Stimulated activated CD4-positive, alpha-beta T cell treated with anti-CD3 and anti-CD28 coated beads, Interleukin-1b, Interleukin-23, amount 100 ng/mL, for 24 hours (primary cell): ENCODE data around the gene ZBTB20.

Experiments used
- DNase-seq, 4 experiments: peaks; one replicate each; pipeline ENCODE4 v3.0.0-alpha.2; 2020; ENCODE audit warnings: low read depth in 4 of 4, low spot score in 1 of 4

ZBTB20 gene

GRCh38 chr3:114789803-114790202 is 357.3 kb downstream of the ZBTB20 start:
- DNase-seq, result no peak

DNA sequence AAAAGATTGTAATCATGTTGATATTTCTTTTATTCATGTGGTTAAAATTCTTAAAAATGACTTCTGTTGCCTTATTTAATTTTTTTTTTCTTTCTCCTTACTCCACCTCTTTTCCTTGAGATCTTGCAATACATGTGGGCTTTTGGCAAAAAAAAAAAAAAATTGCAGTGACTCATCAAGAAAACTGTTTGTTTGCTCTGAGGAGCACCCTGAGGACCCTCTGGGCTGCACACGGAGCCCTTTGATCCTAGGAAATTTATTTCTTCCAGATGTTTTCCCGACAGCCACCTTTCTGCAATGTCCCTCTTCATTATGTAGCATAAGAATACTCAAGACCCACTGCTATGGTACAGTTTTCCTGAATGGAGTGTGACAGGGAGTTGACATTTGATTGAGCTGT is 371.7 kb downstream of the ZBTB20 start:
- DNase-seq, result no peak

DNA sequence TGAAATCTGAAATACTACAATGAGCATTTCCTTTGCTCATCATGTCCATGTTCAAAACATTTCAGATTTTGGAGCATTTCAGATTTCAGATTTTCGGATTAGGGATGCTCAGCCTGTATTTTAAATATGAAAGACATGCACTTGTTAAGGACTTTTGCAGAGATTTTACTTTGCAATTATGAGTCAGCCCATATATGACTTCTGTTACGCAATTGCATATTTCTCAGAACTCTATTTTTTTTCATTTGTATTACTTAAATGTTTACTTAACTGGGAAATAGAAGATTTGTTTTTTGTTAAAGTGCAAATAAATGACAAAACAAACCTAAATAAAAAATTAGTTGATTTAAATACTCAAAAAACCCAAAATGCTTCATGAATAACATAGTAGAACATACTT is 376.2 kb downstream of the ZBTB20 start:
- DNase-seq, result no peak

GRCh38 chr3:114764056-114764492 is 383.0 kb downstream of the ZBTB20 start:
- no peak for DNase-seq

GRCh38 chr3:114762144-114762543 is 384.9 kb downstream of the ZBTB20 start:
- DNase-seq, result no peak

GRCh38 chr3:114760679-114761078 is 386.4 kb downstream of the ZBTB20 start:
- DNase-seq, result no peak

DNA sequence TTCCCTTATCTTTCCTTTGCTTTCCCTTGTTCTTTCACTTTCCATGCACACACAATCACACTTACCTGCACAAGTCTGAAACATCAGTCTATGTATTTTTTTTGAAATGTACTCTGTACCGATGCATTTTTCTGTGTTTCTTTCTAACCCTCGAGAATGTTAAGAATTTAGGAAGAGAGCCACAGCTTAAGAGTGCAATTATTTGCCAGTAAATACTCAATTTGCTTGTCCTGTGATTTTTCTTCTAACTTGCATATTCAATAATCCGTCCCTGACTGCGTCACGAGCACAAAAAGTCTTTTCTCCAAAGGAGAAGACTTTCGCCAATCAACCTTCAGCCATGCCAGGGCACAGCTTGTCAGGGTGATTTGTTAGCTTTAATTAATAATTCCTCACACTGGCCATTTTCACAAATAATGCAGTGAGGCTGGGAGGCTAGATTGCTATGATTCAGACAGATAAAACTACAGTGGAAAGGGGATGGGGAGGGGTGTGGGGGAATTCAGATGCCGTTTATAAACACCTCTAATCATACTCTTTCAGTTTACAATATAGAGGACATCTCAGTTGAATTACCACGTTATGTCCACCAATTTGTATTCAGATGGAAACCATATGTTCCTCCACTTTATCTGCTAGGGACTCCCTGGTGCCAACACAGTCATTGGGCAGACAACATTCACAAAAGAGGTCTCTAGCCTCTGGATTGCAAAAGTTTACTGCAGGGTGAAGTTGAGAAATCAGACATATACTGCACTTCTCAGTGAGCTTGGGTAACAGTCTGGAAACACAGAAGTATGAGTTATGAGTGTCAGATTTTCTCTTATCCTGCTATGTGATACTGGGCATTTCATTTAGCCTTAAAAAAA is 388.0 kb downstream of the ZBTB20 start:
- DNase-seq, result no peak

GRCh38 chr3:114756506-114757279 is 390.4 kb downstream of the ZBTB20 start:
- no peak for DNase-seq

DNA sequence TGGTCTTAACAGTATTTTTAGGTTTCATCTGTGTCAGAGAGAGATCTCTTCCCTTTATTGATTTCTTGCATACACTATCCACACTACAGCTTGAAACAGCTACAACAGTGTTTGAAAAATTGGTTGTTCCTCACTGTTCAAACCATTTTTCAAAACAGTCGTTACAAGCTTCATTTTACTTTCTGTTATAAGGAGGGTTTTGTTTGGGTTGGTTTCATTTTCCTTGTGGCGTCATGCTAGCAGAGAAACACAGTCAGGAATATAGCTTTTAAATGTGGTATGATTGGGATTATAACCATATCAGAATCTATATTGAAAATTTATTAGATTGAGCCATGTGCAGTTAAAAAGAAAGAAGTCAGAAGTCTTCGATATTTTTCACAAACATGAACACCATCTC is 400.6 kb downstream of the ZBTB20 start:
- DNase-seq, result no peak

DNA sequence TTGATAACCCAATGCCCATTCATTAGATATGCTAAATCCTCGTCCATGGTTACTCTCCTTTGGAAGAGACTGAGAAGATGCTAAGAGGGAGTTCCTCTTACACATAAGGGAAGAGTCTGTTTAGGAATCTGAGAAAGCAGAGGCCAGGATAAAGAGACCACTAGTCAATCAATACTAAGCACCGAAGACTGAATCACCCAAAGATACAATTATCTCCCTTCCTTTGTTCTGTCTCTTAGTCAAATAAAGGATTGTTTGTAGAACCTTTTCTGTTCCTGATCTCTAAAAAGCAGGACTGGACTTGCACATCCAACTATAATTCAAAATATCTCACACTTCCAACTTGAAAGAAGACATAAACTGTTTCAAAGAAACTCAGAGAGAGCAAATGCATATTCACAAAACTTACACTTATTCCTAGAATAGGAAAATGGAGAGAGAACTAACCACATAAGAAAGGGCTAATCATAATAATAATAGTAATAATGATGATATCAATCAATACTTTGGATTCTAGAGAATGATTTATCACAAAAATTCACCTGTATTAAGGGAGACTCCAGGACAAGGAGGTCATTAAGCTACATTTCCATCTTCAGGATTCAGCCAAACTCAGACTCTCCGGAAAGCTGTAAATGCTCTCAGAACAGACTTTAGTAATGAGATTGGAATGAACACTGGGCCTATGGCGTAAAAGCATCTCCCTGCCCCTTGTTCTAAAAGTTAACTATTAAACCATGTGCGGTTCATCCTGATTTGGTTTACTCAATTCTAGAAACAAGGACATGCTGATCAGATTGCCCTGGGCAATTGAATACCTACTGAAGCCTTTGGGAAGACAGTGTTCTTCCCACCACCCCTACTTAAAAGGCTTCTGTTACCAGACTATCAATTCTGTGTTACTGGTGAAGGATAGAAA is 401.5 kb downstream of the ZBTB20 start:
- no peak for DNase-seq

DNA sequence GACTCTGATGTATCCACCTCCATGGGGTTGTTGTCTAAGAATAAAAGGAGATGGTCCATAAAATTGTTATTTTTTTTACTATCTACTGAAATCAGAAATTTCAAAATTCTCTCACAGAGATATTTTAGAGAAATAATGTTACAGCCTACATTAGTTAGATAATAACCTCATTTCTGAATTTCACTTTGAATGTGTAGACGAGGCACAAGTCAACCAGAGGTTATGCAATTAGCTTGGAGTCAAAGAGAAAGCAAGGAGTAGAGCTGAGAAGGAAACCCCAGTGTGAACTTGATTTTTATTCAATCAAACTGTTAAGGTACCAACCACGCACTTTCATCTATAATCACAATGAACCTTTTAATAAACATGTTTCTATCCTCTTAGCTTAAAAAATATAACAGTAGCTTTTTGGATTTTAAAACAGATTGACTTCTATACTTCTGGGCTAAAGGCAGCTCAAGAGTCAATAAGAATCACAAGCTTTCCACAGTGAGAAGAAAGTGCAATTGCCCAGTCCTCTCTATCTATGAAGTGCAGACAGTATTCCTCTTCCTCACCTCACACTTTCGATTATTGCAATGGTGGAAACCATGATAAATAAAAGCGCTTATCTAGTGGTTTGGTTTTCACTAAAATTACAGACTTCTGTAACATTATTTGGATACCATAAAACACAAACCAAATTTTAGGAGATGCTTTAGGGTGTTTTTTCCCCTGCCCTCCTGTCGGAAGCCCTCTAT is 403.2 kb downstream of the ZBTB20 start:
- DNase-seq, result no peak

- no peak for DNase-seq
Measured at GRCh38 chr3:114741066-114741465, 406.0 kb downstream of the ZBTB20 start.

DNA sequence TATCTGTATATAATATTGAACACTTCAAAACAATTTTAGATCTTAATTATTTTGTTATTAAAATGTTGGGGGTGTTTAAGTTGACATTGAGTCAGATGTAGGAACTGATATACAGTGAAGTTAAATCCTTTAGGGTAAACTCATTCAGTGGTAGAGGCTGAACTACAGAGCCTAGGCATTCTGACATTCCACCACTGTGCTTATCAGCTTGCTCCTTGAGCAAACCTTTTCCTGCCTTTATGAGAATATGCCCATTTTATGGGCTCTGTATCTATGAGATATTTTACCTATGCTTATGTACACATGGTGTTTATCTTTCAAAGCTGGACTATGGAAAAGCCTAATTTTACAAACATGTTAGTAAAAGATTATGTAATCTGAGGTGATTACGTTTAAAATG is 407.5 kb downstream of the ZBTB20 start:
- DNase-seq, result no peak

DNA sequence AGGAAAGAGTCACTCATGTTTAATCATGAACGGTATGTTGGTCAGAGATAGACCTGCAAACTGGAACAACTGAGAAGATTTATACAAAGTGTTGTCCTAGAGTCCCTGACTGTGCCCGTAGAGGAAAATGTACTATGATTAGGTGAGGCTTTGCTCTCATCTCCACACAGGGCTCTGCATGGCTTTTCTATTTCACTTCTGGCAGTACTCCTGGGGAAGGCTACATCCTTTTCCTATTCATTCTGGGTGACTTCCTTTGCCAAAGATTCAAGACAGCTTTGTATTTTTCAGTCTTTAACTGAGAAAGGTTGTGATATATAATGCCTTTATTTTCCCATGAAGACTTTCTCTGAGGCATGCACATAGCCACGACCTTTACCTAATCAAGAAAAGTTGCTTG is 414.7 kb downstream of the ZBTB20 start:
- DNase-seq, result no peak

- DNase-seq, result no peak
Measured at GRCh38 chr3:114730397-114730796, 416.7 kb downstream of the ZBTB20 start.

DNA sequence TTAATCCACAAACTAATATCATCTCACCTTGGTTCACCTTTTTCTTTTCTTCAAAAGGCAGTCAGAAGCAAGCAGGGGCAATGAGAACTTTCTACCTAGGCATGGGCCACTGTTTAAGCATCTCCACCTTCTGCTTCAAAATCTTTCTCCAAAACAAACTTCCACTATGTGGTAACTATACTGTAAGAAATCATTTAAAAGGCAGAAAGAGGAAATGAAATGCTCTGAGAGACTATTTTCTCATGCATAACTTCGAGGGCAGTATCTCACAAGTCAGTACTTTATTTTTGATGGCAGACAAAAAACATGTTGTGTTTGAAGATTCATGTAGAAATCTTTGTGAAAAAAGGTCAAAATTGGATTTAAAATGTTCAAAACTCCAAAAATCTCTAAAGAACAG is 419.7 kb downstream of the ZBTB20 start:
- DNase-seq, result no peak

DNA sequence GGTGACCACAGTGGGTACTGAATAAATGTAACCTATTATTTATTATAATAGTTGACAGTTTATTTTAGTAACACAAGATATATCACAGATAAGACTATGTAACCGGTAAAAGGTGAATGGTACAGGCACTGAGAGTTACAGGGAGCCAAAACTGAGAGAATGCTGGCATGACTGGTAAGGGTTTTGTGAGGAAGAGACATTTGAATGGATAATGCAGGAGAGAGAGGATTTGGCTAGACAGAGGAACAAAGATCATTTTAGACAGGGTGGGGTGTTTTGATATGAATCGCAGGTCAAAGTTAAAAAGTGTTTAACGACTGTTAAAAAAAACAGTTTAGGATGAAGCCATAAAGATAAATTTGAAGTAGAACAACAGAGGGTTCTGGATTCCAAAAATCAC is 421.1 kb downstream of the ZBTB20 start:
- no peak for DNase-seq

DNA sequence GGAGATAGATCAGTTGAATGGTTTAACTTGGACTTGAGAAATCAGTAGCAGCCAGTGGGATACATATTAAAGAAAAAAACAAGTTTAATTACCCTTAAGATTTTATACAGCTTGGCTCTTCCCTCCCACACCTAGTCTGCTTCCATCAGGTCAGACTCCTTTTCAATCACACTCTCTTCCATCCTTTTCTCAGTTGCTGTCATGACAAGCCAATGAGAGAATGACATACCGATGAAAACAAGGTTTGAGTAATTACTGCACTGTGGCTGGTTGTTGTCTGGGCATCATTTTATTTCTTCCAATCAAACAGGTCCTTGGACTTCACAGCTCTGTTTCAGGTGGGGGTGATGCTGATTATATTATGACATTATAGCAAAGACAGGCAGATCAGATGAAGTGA is 424.6 kb downstream of the ZBTB20 start:
- no peak for DNase-seq

GRCh38 chr3:114721864-114722263 is 425.2 kb downstream of the ZBTB20 start:
- no peak for DNase-seq

GRCh38 chr3:114721209-114721608 is 425.9 kb downstream of the ZBTB20 start:
- DNase-seq, result no peak

DNA sequence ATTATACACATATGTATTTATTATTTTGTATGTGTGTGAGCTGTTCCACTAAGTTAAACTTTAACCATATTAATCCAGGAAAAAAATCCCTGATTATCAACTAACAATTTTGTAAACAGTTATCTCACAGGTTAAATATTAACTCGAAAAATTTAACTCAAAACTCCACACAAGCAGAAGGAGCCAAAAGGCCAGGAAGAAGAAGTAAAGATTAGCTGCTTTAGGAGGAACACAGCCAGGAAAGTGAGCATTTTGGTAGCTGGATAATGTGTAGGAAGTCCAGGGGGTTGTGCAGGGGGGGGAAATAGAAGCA is 428.2 kb downstream of the ZBTB20 start:
- no peak for DNase-seq
